ENCODE measurements around the gene ARHGDIB. TPM values are rescaled to one million over a fixed set of nuclear protein-coding genes. Genes with fewer than 3 reads are reported as not detected.

ARHGDIB gene
- total RNA-seq = 23.0 TPM

DNA sequence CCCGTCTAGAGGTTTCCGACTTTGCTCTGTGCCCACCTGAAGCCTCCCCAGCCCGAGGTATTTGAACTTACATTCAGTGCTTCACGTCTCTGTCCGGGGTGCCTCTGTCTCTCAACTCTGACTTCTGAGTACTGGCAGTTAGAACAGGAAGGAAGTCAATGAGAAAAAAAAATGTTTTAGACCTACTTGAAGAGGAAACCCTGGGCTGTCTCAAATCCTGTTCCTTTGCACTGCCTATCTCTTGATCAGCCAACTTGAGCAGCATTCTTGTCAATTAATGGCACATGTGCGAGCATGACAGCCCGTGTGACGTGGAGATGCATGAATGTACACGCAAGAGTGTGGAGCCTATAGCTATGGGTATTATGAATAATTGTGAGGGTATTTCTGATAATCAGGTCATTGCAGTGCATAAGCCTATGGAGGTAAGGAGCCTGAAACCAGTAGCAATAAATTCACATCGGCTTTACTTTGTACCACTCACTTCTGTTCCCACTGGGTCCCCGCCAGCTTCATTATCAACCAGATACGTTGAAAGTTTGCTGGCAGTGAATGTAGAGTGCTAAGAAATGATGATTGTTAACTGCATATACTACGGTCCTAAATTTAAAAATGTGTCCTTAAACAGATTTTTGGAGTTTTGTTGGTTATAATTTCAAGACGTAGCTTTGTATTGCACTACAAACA lies at the start of gene ARHGDIB:
Gene ARHGDIB (minus strand): TSS at position 136 of the 687 bp plus-strand sequence. CDS start 10,889 bp downstream, outside the sequence.
- no peak for DNase-seq

DNA sequence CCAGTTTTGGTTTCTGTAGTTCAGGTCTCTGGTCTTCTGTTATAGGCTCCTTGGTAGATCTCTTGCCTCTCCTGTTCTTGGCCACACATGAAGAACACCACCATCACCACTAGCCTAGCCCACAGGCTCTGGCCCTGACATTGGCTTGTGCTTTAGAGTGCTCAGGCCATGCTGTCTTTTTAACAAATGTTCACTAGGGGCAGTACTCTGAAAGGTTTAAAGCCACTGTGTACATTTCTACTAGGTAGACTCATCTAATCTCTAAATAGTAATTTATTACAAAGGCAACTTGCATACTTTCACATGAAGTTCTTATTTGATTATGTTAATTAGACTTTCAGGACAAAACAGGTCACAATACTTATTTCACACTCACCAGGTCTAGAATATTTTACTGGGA lies 49.8 kb upstream of the ARHGDIB start:
- DNase-seq = no peak

DNA sequence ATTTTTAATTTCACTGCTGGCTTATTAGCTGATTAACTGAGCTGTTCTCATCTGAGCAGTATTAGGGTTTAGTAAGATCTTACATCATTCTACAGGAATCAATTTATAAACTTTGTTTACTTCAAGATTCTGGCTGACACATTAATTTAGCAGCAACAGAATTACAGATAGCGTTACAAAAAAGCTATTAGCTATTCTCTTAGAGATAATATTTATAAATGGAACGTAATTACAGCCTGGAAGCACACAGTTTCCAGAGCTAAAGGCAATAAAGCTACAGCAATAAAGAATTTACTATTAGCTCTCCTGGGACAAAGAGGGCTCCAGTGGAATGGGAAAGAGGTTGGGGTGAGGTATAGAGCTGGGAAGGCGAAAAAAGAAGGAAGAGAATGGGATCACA lies 46.1 kb upstream of the ARHGDIB start:
- no peak for DNase-seq

DNA sequence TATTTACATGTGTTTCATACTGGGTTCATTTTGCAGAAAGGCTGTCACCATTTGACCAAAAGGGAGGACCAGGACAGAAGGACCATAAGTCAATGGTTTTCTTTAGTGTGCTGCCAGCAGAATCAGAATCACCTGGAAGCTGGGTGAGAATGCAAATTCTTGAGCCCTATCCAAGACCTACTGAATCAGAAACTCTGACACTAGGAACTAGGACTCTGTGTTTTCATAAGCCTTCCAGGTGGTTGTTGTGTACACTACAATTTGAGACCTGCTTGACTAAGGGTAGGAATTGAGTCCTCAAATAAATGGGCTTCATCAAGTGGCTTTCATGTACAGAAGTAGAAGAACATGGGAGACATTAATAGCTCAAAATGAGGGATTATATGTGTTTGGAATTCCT lies 43.7 kb upstream of the ARHGDIB start:
- no peak for DNase-seq

DNA sequence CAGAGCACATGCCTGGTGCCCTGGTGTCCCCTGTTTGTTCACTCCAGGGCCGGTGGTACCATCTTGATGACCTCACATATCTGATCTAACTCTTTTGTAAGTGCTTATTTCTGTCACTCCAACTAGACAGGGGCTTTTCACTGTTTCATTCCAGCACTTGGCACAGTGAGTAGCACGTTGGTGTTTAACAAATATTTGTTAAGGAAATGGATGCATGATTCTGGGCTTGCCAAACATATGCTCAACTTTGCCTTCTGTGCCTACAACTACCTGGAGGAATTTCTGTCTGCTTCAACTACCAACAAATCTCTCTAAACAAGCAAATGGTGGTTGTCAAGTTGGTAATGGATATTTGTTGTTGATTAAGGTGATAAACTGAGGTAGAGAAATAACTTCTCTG lies 43.0 kb upstream of the ARHGDIB start:
- no peak for DNase-seq

DNA sequence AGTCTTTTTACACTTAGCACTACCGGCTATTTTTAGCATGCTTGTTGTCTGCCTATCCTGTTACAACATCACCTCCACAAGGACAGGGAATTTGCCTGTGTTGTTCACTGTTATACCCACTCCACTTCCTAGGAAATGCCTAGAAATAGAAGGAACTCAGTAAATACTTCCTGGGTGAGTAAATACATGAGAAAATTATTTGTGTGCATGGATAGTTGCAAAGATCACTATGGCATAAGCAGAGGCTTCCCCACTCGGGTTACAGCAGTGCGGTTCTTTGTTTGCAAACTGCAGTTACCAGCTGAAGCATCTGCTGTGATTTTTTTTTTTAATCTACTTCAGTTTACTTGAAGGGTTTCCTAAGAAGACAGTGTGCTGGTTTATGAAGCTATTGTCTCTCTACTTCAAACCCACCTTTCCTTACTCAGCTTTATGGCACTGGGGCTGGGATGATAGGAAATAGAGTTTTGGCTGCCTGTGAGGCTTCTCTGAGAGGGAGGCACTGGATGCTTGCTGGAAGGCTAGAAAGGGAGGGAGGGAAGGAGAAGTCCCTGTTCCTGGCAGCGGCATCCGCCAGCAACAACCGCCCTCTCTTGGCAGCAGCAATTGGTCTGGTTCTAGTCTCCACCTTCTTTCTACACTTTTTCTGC lies 40.5 kb upstream of the ARHGDIB start:
- peak; percentile 77 for DNase-seq

DNA sequence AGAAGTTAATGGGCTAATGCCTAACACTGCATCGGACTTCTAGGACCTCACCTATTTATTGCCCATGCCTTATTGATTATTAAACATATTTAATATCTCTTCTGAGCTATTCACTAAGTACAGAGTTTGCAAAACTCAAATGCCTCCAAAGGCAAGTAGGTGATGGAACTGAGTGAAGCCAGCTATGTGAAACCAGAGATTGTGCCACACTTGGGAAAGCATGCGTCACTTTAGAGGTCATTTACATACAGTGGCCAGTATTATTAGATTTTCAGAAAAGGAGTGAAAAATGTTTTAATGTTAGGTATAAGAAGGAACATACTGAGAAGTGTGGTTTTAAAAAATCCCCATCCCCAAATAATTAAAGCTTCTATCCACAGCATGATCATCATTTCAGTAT lies 39.2 kb upstream of the ARHGDIB start:
- no peak for DNase-seq

DNA sequence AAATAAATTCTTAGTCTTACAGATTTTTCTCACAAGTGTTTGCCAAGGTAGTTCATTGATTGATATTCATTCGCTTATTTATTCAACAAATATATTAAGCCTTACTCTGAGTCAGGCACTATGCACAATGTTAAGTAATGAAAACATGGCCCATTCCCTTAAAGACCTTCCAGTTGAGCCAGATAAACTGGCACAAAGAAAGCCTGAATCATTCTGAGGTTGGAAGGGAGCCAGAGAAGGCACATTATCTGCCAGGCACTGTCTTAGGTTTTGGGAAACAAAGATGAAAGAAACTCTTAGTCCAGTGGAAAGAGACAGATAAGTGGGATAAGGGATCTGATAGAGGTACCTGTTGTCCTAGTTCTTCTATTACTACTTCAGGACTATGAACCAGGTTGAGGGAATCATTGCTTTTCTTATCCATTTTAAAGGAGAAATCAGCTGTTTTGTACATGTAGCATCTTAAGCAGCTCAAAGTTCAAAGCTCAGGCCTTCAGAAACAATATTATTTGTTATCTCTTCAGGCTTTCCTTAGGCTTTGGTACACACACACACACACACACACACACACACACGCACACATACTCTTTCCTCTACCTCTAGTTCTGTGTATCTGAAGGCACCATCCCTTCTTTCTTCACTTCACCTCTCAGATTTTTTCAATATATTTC lies 38.4 kb upstream of the ARHGDIB start:
- DNase-seq = no peak

DNA sequence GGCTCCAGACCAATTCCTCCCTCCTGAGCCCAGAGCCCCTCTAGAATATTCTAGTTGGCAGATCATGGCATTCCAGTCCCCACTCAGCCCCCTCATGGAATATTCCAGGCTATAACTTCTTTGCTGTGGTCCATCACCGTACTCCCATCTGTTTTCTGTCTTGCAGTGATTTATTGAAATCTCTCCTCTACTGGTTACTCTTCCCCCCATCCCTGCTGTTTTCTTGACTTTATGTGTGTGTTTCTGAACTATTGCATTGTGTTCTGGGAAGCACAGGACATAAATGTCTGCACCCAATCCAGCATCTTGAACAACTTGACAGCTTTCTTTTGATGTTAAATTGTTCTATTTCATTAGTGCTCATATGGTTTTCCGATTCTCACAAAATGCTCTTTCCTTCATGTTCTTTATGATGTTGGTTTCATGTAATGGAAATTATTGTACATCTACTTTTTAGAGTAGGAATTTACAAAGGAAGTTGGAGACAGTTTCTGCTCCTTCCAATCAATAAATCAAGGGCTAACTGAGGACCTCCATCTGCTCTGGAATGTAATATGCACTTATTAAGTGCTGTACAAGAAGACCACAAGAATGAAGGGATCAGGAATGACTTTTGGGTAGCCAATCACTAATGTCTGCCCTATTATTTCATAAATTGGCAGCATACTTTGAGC lies 37.8 kb upstream of the ARHGDIB start:
- DNase-seq = peak; percentile 28

DNA sequence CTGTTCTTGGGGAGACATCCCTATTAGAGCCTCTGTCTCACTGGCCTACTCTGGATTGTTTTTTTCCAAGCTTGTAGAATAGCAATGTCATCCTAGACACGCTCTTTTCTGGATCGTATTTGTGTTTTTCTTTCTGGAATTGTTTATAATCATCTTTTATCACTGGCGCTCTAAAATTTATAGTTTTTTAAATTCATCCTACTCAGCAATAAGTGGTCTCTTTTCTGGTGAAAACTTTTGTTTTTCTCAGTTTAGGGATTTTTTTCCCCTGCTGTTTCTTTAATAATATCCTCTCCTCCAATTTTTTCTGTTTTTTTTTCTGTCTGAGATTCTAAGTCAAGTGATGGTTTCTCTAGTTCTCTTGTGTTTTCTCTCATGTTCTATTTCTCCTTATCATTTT lies 36.6 kb upstream of the ARHGDIB start:
- no peak for DNase-seq

DNA sequence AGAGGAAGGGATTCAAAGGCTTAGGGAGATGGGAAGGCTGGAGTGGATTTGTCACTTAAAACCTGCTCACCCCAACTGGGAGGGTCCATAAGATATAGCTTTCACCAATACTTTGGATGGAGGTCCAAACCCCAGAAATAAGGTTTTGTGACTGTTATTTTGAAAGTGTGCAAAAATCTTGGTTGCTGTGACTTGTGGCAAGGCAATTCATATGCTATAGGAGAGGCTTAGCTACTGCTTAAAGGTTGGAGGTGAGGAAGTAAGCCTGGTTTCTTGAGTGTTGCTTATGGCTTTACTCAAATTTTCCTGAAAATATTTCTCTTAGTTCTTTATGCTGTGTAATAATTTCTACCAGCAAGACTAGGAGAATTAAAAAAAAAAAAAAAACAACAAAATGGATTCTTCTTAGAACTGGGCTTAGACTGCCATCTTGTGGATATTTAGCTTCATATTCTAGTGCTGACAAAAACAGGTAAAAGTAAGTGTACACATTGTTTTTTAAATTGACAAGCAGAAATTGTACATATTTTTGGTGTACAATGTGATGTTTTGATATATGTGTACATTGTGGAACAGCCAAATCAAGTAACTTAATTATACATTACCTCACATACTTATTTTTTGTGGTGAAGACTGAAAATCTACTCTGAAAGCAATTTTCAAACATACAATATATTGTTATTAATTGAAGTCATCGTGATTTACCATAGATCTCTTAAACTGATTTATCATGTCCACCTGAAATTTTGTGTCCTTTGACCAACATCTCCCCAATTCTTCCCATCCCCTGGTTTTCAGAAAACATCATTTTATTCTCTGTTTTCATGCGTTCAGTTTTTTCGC lies 34.4 kb upstream of the ARHGDIB start:
- DNase-seq = peak; percentile 84

DNA sequence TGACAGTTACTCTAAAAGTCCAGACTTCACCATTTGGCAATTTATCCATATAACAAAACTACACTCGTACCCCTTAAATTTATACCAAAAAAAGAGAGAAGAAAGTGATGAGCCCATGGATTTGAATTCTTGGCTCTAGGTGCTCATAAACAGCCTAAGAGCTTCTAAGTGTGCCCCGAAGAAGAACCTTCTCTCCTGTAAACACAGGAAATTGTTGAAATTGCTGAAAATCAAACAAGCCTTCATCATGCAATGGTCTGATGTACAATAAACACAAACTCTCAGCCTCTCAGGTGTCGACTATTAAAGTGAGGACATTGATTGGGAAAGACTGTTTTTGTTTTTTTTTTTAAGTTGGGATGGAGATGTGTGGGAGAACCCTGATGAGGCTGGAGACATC lies 33.2 kb upstream of the ARHGDIB start:
- DNase-seq = no peak

DNA sequence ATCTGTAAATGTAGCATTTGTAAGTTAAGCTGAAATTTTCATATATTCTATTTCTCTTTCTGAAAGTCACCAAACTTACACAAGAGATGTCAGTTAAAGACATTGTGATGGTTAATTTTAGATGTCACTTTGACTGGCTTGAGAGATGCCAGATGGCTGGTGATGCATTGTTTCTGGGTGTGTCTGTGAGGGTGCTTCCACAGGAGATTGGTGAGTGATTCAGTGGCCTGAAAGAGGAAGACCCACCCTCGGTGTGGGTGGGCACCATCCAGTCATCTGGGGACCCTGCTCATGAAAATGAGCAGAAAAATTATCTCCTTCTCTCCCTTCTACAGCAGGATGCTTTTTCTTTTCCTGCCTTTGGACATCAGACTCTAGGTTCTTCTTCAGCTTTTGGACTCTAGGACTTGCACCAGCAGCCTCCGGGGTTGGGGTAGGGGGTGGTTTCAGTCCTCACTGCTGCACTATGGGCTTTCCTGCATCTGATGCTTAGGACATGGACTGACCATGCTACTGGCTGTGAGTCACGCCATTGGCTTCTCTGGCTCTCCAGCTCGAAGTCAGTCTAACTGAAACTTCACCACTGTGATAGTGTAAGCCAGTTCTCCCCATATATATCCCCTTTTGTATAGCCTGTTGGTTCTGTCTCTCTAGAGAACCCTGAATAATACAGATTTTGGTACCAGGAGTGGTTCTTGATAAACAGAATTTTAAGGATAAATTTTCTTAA lies 32.3 kb upstream of the ARHGDIB start:
- no peak for DNase-seq

DNA sequence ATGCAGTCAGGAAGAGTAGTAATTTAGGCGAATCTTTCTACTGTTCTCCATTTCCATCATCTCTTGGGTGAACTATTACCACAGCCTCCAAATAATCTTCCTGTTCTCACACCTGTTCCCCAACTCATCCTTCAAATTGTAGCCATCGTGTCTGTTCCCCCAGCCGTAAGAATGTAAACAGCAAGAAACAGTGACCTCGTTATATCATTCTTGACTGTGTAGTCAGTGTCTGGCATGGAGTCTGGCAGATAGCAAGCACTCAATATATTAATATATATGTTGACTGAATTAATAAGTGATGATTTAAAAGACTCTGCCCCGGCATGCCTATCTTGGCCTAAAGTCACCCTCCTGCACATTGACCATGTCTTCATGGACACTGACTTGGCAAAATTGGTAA lies 31.7 kb upstream of the ARHGDIB start:
- DNase-seq = no peak

DNA sequence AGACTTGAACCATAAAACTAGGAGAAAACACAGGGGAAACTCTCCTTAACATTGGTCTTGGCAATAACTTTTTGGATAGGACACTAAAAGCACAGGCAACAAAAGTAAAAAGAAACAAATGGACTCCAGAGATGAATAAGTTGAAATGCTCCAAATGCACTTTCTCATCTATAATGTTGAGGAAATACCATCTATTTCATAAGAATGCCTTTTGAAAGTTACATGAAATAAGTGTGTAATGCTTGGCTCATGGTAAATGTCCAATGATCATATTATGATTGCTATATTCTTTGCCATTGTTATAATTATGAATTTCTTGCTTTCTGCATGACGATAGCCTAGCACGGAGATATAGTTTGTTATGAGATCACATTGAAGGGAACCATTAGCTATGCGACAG lies 31.3 kb upstream of the ARHGDIB start:
- no peak for DNase-seq

DNA sequence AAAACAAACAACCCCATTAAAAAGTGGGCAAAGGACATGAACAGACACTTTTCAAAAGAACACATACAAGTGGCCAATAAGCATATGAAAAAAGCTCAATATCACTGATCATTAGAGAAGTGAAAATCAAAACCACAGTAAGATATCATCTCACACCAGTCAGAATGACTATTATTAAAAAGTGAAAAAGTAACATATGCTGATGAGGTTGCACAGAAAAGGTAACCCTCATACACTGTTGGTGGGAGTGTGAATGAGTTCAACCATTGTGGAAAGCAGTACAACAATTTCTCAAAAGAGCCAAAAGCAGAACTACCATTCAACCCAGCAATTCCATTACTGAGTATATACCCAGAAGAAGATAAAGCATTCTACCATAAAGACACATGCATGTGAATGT lies 29.7 kb upstream of the ARHGDIB start:
- DNase-seq = no peak

DNA sequence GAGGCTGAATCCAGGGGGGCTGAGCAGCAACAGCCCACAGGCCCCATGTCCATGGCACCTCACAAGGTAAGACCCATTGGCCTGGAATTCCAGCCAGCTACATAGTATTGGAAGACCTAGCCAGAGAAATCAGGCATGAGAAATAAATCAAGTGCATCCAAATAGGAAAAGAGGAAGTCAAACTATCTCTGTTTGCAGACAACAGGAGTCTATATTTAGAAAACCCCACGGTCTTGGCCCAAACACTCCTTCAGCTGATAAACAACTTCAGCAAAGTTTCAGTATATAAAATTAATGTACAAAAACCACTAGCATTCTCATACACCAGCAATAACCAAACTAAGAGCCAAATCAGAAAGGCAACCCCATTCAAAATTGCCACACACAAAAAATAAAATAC lies 28.4 kb upstream of the ARHGDIB start:
- DNase-seq = no peak

DNA sequence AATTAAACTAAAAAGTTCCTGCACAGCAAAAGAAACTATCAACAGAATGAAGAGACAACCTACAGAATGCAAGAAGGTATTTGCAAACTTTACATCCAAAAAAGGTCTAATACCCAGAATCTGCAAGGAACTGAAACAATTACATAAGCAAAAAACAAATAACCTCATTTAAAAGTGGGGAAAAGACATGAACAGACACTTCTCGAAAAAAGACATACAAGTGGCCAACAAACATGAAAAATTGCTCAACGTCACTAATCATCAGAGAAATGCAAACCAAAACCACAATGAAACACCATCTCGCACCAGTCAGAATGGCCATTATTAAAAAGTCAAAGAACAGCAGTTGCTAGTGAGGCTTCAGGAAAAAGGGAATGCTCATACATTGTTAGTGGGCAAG lies 26.6 kb upstream of the ARHGDIB start:
- no peak for DNase-seq

DNA sequence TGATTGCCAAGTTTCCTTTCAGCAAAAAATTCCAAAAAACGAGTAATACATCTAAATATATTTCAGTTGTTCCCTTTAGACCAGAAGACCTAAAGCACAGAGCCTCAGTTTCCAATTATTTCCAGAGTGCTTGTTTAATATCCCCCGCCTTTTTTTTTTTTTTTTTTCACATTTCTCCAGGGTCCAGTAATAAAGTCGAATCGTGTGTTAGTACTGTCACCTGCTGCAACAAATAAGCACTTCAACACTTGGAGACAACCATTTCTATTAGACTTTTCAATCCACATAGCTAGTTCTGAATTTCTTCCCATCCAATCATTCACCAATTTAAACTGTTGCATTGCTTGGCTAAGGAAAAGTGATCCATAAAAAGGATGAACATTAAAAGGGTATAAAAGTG lies 25.0 kb upstream of the ARHGDIB start:
- no peak for DNase-seq

DNA sequence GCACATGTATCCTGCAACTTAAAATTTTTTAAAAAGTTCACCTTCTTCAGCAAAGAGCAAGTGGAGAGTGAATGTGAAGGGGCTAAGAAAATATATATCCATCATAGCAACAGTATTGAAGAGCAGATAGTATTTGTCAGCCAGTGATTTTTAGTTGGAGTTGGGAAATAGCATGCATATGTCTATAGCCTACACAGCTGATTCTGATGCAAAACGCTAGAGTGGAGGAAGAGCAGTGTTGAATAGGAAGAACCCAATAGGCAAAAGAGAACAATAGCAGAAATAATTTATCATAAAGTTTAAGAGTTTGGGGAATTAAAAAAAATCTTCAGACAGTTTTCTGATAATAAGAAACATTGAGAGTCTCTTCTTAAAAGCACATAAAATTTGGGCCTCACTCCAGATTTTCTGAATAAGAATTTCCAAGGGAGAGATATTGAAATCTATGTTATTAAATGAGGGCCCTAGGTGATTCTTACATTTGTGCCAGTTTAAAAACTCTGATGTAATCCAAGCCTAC lies 23.4 kb upstream of the ARHGDIB start:
- DNase-seq = no peak

DNA sequence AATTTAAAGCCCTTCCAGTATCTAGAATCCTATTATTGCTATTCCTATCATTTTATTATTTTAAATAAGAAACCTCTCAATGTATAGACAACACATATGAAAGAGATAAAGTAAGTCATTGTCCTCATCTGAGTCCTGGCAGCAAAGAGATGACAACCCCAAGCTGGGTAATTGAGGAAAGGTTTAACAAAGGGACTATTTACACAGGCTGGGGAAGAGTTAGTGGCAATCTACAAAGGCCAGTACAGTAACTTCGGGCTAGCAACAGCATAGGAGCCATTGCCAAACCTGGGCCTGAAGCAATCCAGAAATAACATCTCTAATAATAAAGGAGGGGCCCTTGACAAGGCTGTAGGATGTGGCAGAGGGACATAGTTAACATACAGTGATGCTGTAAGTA lies 22.6 kb upstream of the ARHGDIB start:
- DNase-seq = no peak
